ENCODE data around the gene WIPI1. TPM values are rescaled to one million over a fixed set of nuclear protein-coding genes. Genes with fewer than 3 reads are reported as not detected.
A peak's percentile ranks its signal among the peaks of the same experiment; 100 is the strongest.

WIPI1 gene
- total and polyA plus RNA-seq, 4 experiments from 2014 or later: 4.4 to 12.3 (median 9.9) TPM

DNA sequence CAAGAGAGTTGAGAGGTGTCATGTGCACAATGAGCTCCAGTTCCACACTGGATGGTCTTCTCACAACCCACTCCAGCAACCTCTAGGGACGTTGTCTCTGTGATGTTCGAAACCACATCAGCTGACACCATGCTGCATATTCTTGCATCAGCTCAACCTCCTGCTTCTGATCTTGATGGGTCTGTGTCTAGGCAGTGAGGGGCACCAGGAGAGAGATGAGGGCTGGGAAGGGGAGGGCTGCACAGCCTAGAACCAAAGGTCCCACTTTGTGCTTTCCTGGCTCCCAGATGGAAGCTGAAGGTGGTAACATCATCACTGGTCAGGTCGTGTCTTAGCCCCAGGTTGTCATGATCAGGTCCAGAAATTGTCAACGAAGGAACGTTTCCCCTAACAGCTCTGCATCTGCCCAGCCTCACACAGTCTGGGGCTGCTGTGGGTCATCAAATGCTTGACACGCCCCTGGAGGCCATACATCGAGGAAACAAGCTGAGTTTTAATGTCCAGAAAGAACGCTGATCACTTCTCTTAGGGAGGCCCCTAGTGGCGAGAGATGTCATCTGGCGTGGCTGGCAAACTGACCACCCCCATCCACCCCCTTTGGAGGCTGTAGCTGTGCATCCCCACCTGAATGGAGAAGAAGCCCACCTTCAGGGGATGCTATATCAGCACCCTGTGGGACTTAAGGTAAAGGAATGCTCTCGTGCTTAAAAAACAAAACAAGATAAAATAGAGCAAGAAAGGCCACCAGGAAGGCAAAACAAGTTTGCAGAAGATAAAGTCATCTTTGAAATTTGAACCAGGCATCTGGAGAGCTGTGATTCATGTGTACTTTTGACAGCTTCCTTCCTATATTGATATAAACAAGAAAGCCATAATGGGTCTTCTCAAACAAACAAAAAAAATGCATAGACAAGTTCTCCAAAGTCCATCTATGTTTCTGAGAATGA is 58.3 kb downstream of the WIPI1 start:
- H3K4me1 Mint-ChIP-seq: peaks cover 27 to 44% (median 34%) of the 10 kb centered on the region in 4 donors
- H3K27me3 Mint-ChIP-seq: no peaks in the 10 kb centered on the region
- Histone ChIP-seq H3K9me3 (ENCODE audit: control insufficient read depth in 1 of 2, low read length in 2 of 2) (peaks cover 0 to 10% of the 10 kb centered on the region in 2 donors), H3K27me3 (ENCODE audit: insufficient read depth, low read length) (no peaks in the 10 kb centered on the region), H3K36me3 (ENCODE audit: insufficient read depth, low read length) (no peaks in the 10 kb centered on the region), H3K4me1 (ENCODE audit: insufficient read depth, low read length) (peaks cover 38% of the 10 kb centered on the region), H3K27ac (ENCODE audit: low read depth, low read length) (no peak overlapping the region), H3K4me3 (ENCODE audit: low read length in 2 of 2) (no peak overlapping the region)
- peak overlapping the region in 5 of 7 donors; percentile 46 to 79 (median 60) for H3K27ac Mint-ChIP-seq
- no peak for DNase-seq
- CTCF ChIA-PET (ENCODE audit: partially characterized antibody): interaction anchor here (0.7 to 4.0 kb wide), 26 partner anchors 8 to 227 kb away, joined by 3 to 60 read pairs (median 6); partner anchors contain the start of genes ARSG and SLC16A6
- peaks cover 8 to 23% of the 10 kb centered on the region in 2 donors for H3K36me3 Mint-ChIP-seq
- H3K9me3 Mint-ChIP-seq: peaks cover 0 to 15% (median 7%) of the 10 kb centered on the region in 8 donors
- POLR2A ChIA-PET (ENCODE audit: partially characterized antibody): interaction anchor here (0.6 to 1.8 kb wide), 11 partner anchors 13 to 474 kb away, joined by 3 to 26 read pairs (median 3); partner anchors contain the start of genes ARSG and SLC16A6
- intact Hi-C loops (cut with micrococcal nuclease): loop anchor here (1.0 to 5.0 kb wide), 4 partner anchors 38 to 136 kb away; no protein-coding TSS in a partner anchor
- peak overlapping the region in 5 of 8 donors; percentile 5 to 61 (median 40) for H3K4me3 Mint-ChIP-seq

DNA sequence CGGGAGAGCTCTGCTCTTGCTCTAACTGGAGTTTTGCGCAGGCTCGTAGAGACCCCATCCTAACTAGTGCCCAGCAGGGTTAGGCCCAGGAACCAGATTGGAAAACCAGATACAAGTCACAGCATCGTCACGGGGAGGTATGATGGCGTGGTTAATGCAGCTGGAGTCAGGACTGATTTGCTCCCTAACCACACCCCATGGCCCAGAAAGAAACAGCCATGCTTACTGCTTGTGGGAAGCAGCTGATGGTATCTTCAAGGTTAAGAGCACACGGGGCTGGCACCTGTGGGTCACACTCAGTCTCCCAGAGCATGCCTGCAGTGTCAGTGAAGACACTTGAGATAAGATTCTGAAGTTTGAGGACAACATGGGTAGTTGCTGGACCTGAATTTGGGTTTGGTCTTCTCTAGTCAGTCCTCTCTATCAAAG is 60.2 kb downstream of the WIPI1 start:
- Histone ChIP-seq H3K27me3 (ENCODE audit: insufficient read depth, low read length) (no peaks in the 10 kb centered on the region), H3K4me3 (ENCODE audit: low read length in 2 of 2) (no peak overlapping the region), H3K36me3 (ENCODE audit: insufficient read depth, low read length) (no peaks in the 10 kb centered on the region), H3K4me1 (ENCODE audit: insufficient read depth, low read length) (peaks cover 38% of the 10 kb centered on the region), H3K27ac (ENCODE audit: low read depth, low read length) (no peak overlapping the region), H3K9me3 (ENCODE audit: control insufficient read depth in 1 of 2, low read length in 2 of 2) (peaks cover 0 to 10% of the 10 kb centered on the region in 2 donors)
- H3K27ac Mint-ChIP-seq: peak overlapping the region; percentile 14 to 91 (median 55)
- CTCF ChIA-PET (ENCODE audit: partially characterized antibody): interaction anchor here (0.8 to 4.0 kb wide), 6 partner anchors 9 to 135 kb away, joined by 3 to 25 read pairs (median 10); no protein-coding TSS in a partner anchor
- H3K9me3 Mint-ChIP-seq: peaks cover 0 to 14% (median 6%) of the 10 kb centered on the region in 8 donors
- DNase-seq: peak in 4 of 5 donors; percentile 24 to 59 (median 44)
- H3K4me1 Mint-ChIP-seq: peaks cover 27 to 44% (median 34%) of the 10 kb centered on the region in 4 donors
- H3K4me3 Mint-ChIP-seq: peak overlapping the region in 4 of 8 donors; percentile 39 to 63 (median 50)
- POLR2A ChIA-PET (ENCODE audit: partially characterized antibody): interaction anchor here (1.0 to 1.1 kb wide), 3 partner anchors 15 to 41 kb away, joined by 3 to 5 read pairs (median 3); no protein-coding TSS in a partner anchor
- no peaks in the 10 kb centered on the region for H3K27me3 Mint-ChIP-seq
- intact Hi-C loops (cut with micrococcal nuclease): loop anchor here (5.0 kb wide), 2 partner anchors 40 kb away; no protein-coding TSS in a partner anchor
- peaks cover 8 to 17% of the 10 kb centered on the region in 2 donors for H3K36me3 Mint-ChIP-seq

DNA sequence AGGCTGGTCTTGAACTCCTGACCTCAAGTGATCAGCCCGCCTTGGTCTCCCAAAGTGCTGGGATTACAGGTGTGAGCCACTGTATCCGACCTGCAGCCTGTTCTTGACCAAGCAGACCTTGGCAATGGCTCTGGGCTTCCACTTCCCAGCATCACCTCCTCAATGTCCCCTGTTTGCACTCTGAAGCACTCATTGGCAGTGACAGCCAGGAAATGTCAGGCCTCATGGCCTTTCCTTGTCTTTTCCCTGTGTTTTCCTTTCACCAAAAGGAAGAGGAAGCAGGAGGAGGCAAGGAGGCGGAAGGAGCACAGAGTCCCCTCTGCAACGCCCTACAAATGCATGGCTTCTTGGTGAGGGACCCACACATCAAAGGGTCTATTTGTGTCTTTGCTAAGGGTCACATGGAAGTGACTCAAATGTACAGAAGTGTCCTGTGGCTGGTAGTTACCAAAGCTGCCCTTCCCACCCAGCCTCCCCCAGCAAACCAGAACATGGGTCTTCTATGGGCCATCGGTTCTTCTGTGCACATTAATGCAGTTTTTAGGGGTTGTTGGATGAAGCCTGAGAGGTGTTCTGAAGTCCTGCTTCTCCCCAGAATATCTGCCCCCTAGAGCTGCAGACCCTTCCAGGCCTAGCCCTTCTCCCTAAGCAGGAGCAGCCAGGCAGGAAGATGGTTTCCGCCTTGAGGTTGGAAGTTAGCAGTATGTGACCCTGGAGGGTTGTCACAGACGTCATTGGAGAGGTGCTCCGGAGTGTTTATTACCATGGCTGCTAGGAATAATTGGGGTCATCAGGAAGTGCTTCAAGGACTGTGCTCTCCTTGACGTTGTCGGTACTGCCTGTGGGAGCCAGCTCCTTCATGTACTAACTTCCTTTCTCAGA is 60.8 kb downstream of the WIPI1 start:
- Mint-ChIP-seq H3K4me3 (peak overlapping the region in 4 of 8 donors; percentile 14 to 63 (median 50)), H3K27ac (peak overlapping the region in 5 of 7 donors; percentile 39 to 91 (median 86)), H3K27me3 (no peaks in the 10 kb centered on the region), H3K36me3 (peaks cover 8 to 17% of the 10 kb centered on the region in 2 donors), H3K4me1 (peaks cover 27 to 44% (median 34%) of the 10 kb centered on the region in 4 donors), H3K9me3 (peaks cover 0 to 15% (median 6%) of the 10 kb centered on the region in 8 donors)
- intact Hi-C loops (cut with micrococcal nuclease): loop anchor here (5.0 kb wide), 2 partner anchors 39 to 41 kb away; no protein-coding TSS in a partner anchor
- CTCF ChIA-PET (ENCODE audit: partially characterized antibody): interaction anchor here (0.8 to 4.0 kb wide), 6 partner anchors 8 to 135 kb away, joined by 3 to 25 read pairs (median 4); no protein-coding TSS in a partner anchor
- peaks cover 0 to 10% of the 10 kb centered on the region in 2 donors for H3K9me3 ChIP-seq (ENCODE audit: control insufficient read depth in 1 of 2, low read length in 2 of 2)
- H3K4me1 ChIP-seq (ENCODE audit: insufficient read depth, low read length): peaks cover 38% of the 10 kb centered on the region
- no peaks in the 10 kb centered on the region for H3K27me3 ChIP-seq (ENCODE audit: insufficient read depth, low read length)
- DNase-seq: peak in 2 of 5 donors; percentile 20 to 58
- H3K36me3 ChIP-seq (ENCODE audit: insufficient read depth, low read length): no peaks in the 10 kb centered on the region
- no peak overlapping the region for H3K4me3 ChIP-seq (ENCODE audit: low read length in 2 of 2)
- POLR2A ChIA-PET (ENCODE audit: partially characterized antibody): interaction anchor here (0.7 to 1.3 kb wide), 5 partner anchors 12 to 82 kb away, joined by 3 to 5 read pairs (median 3); no protein-coding TSS in a partner anchor
- H3K27ac ChIP-seq (ENCODE audit: low read depth, low read length): no peak overlapping the region

DNA sequence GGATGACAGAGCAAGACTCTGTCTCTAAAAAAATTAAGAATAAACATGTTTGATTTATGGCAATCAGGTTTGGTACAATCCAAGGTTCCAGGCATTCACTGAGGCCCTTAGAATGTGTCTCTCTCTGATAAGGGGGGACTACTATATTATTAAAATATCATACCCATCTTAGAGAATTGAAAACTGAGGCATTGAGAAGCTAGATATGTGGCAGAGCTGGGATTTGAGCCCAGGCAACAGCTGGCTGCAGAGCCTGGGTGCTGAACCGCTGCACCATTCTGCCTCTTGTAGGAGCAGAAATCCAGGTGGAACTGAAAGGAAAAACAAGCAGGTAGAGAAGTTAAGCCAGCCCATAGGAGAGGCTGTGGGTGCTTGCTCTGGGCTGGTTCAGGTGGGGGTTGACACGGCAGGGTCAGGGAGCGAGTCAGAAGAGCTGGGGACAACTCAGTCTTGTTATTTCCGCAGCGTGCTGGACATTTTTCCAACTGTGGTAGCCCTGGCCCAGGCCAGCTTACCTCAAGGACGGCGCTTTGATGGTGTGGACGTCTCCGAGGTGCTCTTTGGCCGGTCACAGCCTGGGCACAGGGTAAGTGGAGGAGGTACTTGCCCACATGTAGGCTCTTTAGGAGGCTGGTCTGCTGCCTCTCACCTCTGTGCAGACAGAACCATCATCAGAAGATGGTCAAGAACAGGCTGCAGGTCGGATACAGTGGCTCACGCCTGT is 62.5 kb downstream of the WIPI1 start:
- Histone ChIP-seq H3K27me3 (ENCODE audit: insufficient read depth, low read length) (no peaks in the 10 kb centered on the region), H3K4me3 (ENCODE audit: low read length in 2 of 2) (no peak overlapping the region), H3K36me3 (ENCODE audit: insufficient read depth, low read length) (no peaks in the 10 kb centered on the region), H3K4me1 (ENCODE audit: insufficient read depth, low read length) (peaks cover 28% of the 10 kb centered on the region), H3K27ac (ENCODE audit: low read depth, low read length) (no peak overlapping the region), H3K9me3 (ENCODE audit: control insufficient read depth in 1 of 2, low read length in 2 of 2) (peaks cover 0 to 10% of the 10 kb centered on the region in 2 donors)
- no peaks in the 10 kb centered on the region for H3K27me3 Mint-ChIP-seq
- H3K27ac Mint-ChIP-seq: peak overlapping the region in 3 of 7 donors; percentile 34 to 82 (median 53)
- peaks cover 8 to 17% of the 10 kb centered on the region in 2 donors for H3K36me3 Mint-ChIP-seq
- POLR2A ChIA-PET (ENCODE audit: partially characterized antibody): interaction anchor here (1.0 to 1.3 kb wide), 2 partner anchors 80 to 97 kb away, joined by 3 read pairs; no protein-coding TSS in a partner anchor
- CTCF ChIA-PET (ENCODE audit: partially characterized antibody): interaction anchor here (0.9 to 1.7 kb wide), 3 partner anchors 10 to 132 kb away, joined by 3 to 5 read pairs (median 3); no protein-coding TSS in a partner anchor
- H3K4me3 Mint-ChIP-seq: no peak overlapping the region
- H3K4me1 Mint-ChIP-seq: peaks cover 22 to 33% (median 26%) of the 10 kb centered on the region in 4 donors
- no peak for DNase-seq
- H3K9me3 Mint-ChIP-seq: peaks cover 0 to 15% (median 6%) of the 10 kb centered on the region in 8 donors
- intact Hi-C loops (cut with micrococcal nuclease): loop anchor here (5.0 kb wide), 2 partner anchors 37 to 43 kb away; no protein-coding TSS in a partner anchor

DNA sequence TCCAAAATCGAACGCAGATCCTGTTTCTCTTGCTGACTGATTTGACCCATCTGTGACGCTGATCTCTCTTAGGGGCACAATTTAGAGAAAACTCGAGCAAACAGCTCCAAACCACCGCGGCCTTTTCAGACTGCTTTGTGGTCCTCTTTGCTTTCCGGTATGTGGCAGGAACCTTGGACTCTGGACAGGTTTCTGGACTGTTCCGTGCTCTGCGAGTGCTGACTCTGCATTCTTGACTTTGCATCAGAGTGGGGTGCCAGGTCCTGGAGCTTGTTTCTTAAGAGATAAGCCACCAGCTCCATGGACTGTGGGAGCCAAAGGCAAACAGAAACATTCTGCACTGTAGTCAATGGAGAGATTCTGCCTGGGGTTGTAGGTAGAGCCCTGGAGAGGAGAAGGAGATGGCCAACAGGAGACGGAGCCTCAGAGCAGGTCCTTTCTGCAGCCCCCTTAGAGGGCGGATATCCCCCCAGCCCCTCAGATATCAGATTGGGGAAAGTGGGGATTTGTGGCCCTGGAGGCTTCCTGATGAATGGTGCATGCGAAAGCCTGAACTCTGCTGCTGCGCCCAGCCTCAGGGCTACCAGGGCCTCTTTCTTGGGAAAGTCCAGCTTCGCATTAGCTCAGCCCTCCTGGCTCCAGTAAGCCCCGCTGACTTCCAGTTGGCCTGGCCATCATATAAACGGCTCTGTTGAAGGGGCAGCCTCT is 65.6 kb downstream of the WIPI1 start:
- Histone ChIP-seq H3K36me3 (ENCODE audit: insufficient read depth, low read length) (no peaks in the 10 kb centered on the region), H3K27ac (ENCODE audit: low read depth, low read length) (no peak overlapping the region), H3K4me3 (ENCODE audit: low read length in 2 of 2) (no peak overlapping the region), H3K9me3 (ENCODE audit: control insufficient read depth in 1 of 2, low read length in 2 of 2) (peaks cover 0 to 10% of the 10 kb centered on the region in 2 donors), H3K4me1 (ENCODE audit: insufficient read depth, low read length) (peaks cover 4% of the 10 kb centered on the region), H3K27me3 (ENCODE audit: insufficient read depth, low read length) (no peaks in the 10 kb centered on the region)
- ChIA-PET CTCF (ENCODE audit: partially characterized antibody) (interaction anchor here (2.1 kb wide), 1 partner anchor 7 kb away, joined by 6 read pairs; no protein-coding TSS in a partner anchor), POLR2A (ENCODE audit: partially characterized antibody) (no interaction called here)
- no peak for DNase-seq
- peaks cover 1 to 12% (median 7%) of the 10 kb centered on the region in 4 donors for H3K4me1 Mint-ChIP-seq
- no peaks in the 10 kb centered on the region for H3K27me3 Mint-ChIP-seq
- H3K36me3 Mint-ChIP-seq: peaks cover 11 to 16% of the 10 kb centered on the region in 2 donors
- intact Hi-C loops (cut with micrococcal nuclease): no loop called here
- no peak overlapping the region for H3K27ac Mint-ChIP-seq
- H3K9me3 Mint-ChIP-seq: peaks cover 0 to 14% (median 6%) of the 10 kb centered on the region in 8 donors
- no peak overlapping the region for H3K4me3 Mint-ChIP-seq

Data from CD4-positive, alpha-beta memory T cell (primary cell).